ENCODE data around the gene UBA52.

UBA52 gene

GRCh38 chr19:18608805-18609716 lies 37.4 kb downstream of the UBA52 start:
- no peak for DNase-seq

GRCh38 chr19:18609717-18610051 lies 38.0 kb downstream of the UBA52 start:
- no peak for DNase-seq

DNA sequence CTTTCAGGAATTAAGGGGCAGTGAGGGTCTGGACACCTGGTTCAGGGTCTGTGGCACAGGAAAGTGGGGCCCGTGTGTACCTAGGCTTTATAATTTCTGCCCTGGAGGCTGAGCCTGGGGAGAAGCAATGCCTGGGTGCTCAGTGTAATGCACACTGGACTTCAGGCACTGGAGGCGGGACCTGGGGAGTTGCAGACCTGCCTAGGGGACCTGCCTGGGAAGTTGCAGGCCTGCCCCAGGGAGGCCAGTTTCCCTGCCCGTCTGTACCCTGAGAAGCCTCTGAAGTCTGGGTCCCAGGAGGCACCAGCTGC lies 38.5 kb downstream of the UBA52 start:
- no peak for DNase-seq

GRCh38 chr19:18610556-18611326 lies 39.1 kb downstream of the UBA52 start:
- DNase-seq, result no peak

DNA sequence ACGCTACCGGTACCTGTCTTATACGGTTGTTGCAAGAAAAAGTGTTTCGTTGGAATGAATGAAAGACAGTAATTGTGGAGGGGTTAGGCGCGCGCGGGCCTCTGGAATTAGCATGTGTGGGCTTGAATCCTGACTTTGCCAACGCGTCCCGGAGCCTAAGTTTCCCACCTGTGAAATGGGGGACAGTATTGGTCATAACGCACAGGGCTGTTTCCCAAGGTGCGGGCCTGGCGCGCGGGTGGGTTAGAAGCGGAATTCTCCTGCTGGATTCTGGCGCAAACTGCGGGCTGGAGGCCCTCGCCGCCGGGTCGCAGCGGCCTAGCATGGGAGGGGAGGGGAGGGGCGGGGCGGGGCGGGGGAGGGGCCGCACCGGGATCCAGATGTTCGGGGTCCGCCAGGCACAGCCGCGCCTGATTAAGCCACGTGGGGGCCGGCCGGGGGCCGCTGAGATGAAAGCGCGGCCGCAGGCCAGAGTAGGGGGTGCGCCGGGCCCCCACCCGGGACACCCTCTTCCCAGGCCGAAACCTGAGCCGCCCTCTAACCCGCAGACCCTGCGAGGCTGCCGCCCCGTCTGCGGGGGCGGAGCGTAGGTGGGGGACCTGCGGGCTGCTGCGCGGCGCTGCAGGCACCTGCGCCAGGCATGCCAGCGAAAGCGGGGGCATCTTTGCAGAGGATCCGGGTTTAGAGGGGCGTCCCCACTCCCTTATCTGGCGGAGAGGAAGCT lies 39.8 kb downstream of the UBA52 start:
- no peak for DNase-seq

DNA sequence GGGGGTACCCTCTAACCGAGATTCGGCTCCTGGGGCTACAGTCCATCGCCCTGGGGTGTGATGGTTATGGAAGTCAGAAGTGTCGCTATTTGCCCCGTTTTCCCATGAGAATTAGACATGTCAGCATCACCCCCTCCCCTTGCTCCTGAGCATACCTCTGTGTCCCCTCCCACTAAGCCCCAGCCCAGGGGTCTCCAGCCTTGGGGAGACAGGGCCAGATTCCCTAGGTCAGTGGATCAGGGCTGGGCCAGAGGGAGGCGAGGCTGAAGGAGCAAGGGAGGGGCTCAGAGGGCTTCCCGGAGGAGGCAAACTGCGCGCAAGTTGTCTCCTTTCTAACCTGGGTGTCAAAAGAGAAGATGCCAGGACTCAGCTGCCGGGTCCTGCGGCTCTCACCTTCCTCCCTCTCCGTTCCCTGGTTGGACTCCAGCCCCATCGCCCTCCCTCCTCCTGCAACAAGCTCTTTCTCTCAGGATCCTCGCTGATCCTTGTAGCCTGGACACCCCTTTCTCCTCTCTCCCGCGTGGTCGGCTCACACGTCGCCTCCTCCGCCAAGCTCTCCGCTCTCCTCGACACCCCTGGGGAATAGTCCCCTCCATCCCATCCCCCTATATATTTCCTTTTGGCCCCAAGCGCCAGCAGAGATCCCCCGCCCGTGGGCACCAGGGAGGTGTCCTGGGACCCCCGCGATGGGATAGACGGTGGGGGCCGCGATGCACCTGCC lies 40.6 kb downstream of the UBA52 start:
- no peak for DNase-seq

DNA sequence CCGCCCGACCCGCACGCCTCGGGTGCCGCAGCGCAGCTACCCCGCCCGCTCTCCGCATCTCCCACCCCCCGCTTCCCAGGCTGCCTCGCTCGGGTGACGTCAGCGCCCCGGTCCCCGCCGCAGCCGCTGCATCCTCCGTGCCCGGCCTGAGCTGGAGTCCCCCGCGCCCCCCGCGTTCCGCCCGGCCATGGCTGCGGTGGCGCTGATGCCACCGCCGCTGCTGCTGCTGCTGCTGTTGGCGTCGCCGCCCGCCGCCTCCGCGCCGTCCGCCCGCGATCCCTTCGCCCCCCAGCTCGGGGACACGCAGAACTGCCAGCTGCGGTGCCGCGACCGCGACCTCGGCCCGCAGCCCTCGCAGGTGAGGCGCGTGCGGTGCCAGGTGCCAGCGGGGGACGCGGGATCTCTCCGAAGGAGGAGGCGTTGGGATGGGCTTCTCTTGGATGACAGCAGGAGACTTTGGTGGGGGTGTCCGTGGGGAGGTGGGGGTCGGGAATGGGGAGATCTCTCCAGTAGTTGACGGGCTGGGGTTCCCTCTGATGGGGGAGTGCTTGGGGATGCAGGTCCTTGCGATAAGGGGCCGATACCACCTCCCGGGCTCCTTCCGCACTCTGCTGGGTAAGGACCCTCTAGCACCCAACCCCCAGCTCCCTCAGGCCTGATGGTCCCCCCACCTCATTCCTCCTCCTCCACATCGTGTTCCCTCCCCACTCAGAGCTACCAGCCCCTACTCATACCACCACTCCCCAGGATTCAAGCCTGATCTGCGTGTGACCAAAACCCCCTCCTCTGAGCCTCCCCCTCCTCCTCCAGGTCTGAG lies 41.3 kb downstream of the UBA52 start, which contains the start of gene TMEM59L:
TSS of gene TMEM59L (plus strand) at position 99 of the 817 bp plus-strand sequence. CDS start at position 188, 89 bp downstream.
- no peak for DNase-seq

DNA sequence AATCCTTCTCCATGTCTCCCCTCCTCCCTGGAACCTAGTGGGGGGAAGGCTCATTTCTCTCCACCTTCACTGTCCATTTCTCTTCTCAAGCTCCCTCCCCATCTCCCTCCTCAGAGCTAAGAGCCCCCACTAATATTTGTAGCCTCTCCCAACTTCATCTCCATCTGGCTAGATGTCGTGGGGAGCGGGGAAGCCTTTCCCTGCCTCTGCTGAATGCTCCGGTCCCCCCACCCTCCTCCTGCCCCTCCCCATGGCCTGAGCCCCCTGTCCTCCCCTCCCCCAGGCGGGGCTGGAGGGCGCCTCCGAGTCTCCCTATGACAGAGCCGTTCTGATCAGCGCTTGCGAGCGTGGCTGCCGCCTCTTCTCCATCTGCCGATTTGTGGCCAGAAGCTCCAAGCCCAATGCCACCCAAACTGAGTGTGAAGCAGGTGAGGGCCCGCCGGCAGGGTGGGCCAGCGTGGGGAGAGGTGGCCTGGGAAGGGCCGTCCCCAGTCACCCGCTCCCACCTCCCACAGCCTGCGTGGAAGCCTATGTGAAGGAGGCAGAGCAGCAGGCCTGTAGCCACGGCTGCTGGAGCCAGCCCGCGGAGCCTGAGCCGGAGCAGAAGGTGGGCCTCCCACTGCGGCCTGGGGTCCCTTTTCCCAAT lies 42.1 kb downstream of the UBA52 start:
- no peak for DNase-seq

GRCh38 chr19:18616023-18616422 lies 44.4 kb downstream of the UBA52 start:
- no peak for DNase-seq

DNA sequence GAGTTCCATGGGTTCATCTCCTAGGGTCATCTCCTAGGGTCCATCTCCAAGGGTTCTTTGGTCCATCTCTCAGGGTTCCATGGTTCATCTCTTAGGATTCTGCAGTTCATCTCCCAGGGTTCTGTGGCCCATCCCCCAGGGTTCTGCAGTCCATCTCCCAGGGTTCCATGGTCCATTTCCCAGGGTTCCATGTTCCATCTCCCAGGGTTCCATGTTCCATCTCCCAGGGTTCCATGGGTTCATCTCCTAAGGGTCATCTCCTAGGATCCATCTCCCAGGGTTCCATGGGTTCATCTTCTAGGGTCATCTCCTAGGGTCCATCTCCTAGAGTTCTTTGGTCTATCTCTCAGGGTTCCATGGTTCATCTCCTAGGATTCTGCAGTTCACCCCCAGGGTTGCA lies 45.9 kb downstream of the UBA52 start:
- DNase-seq, result no peak

DNA sequence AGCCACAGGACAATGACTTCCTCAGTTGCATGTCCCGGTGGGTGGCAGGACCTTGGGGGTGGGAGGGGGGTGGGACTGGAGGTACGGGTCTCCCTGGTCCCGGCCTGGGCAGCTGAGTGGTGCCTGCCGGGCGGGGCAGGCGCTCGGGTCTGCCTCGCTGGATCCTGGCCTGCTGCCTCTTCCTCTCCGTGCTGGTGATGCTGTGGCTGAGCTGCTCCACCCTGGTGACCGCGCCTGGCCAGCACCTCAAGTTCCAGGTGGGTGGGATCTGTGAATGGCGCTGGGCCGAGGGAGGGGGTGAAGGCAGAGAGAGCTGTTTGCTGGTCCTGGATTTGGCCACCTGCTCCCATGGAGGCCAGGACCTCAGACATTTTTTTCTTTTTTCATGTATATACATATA lies 46.6 kb downstream of the UBA52 start:
- no peak for DNase-seq

DNA sequence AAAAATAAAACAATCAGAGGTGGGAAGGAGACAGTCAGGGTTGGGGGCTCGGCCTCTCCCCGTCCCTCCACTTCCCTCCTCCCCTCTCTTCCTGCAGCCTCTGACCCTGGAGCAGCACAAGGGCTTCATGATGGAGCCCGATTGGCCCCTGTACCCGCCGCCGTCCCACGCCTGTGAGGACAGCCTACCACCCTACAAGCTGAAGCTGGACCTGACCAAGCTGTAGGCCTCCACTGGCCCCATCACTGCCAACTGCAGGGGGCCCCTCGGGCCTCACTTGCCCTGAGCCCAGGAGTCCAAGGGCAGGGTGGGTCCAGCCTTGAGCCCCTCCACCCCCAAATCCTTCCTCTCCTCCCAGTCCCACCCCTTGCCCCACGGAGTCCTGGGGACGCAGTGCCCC lies 48.7 kb downstream of the UBA52 start:
- no peak for DNase-seq

- no peak for DNase-seq
These were observed 49.2 kb downstream of the UBA52 start for GRCh38 chr19:18620902-18621301.

GRCh38 chr19:18626906-18627305 lies 55.2 kb downstream of the UBA52 start:
- no peak for DNase-seq

Measured in GOT3 (cell line).